WTC11 (cell line): ENCODE results near the gene ATP6V1D. TPM values are rescaled to one million over a fixed set of nuclear protein-coding genes. Genes with fewer than 3 reads are reported as not detected.

Experiments
- ATAC-seq: fragments of 200-7000 bp; cut with Tn5 transposase; 2 replicates; pipeline ENCODE4 v1.10.0; 2021; ENCODE audit warnings: mild to moderate bottlenecking, moderate library complexity
- CTCF ChIA-PET: fragments of 300-600 bp; sonication (Branson Sonifier 250); formaldehyde crosslinking; loops from one replicate; lab custom pipeline; 2021; ENCODE audit warnings: antibody characterized with exemption; lab: Charles Lee
- POLR2A ChIA-PET: fragments of 350-600 bp; sonication (Branson Sonifier 250); formaldehyde crosslinking; loops from one replicate; lab custom pipeline; 2021; ENCODE audit warnings: antibody characterized with exemption; lab: Charles Lee
- DNase-seq: peaks from one replicate; pipeline ENCODE4 v3.0.0; 2021; ENCODE audit warnings: low spot score
- H3K27ac Mint-ChIP-seq: 2 replicates; pipeline ENCODE4 v1.8.0; 2021; ENCODE audit warnings: mixed read lengths
- H3K27me3 Mint-ChIP-seq: 2 replicates; pipeline ENCODE4 v1.8.0; 2021; ENCODE audit warnings: low read depth, mild to moderate bottlenecking, moderate library complexity, mixed read lengths
- H3K36me3 Mint-ChIP-seq: 2 replicates; pipeline ENCODE4 v1.8.0; 2021; ENCODE audit warnings: mixed read lengths
- H3K4me1 Mint-ChIP-seq: 2 replicates; pipeline ENCODE4 v1.8.0; 2022; ENCODE audit warnings: mixed read lengths
- H3K4me3 Mint-ChIP-seq: 2 replicates; pipeline ENCODE4 v1.8.0; 2021; ENCODE audit warnings: mild to moderate bottlenecking, moderate library complexity, mixed read lengths
- H3K9me3 Mint-ChIP-seq: 2 replicates; pipeline ENCODE4 v1.8.0; 2021; ENCODE audit warnings: mixed read lengths
- AFF4 ChIP-seq: sonication (generic); formaldehyde crosslinking; IDR thresholded peaks from 2 replicates; pipeline ENCODE4 v1.8.1; 2023; ENCODE audit warnings: mild to moderate bottlenecking, missing genetic modification reagents, borderline replicate concordance
- ARID4B ChIP-seq: sonication (generic); formaldehyde crosslinking; IDR thresholded peaks from 2 replicates; pipeline ENCODE4 v1.8.0; 2023; ENCODE audit warnings: missing genetic modification reagents, mild to moderate bottlenecking, borderline replicate concordance
- CDX4 ChIP-seq: fragments of 250-450 bp; sonication (Bioruptor Pico); IDR thresholded peaks from 2 replicates; pipeline ENCODE4 v1.9.0; 2021; ENCODE audit warnings: moderate library complexity, mild to moderate bottlenecking, inconsistent platforms, borderline replicate concordance
- CREB1 ChIP-seq: sonication (generic); formaldehyde crosslinking; IDR thresholded peaks from 2 replicates; pipeline ENCODE4 v1.8.0; 2023; ENCODE audit warnings: mild to moderate bottlenecking, missing genetic modification reagents
- E2F1 ChIP-seq: sonication (generic); formaldehyde crosslinking; IDR thresholded peaks from 2 replicates; pipeline ENCODE4 v1.8.0; 2022; ENCODE audit warnings: mild to moderate bottlenecking, missing genetic modification reagents
- ETV6 ChIP-seq: sonication (generic); formaldehyde crosslinking; IDR thresholded peaks from 2 replicates; pipeline ENCODE4 v1.8.1; 2022; ENCODE audit warnings: mild to moderate bottlenecking, missing genetic modification reagents
- GABPB1 ChIP-seq: sonication (generic); formaldehyde crosslinking; IDR thresholded peaks from 2 replicates; pipeline ENCODE4 v1.8.1; 2023; ENCODE audit warnings: mild to moderate bottlenecking, missing genetic modification reagents
- GRHL2 ChIP-seq: fragments of 250-450 bp; sonication (Bioruptor Pico); IDR thresholded peaks from 2 replicates; pipeline ENCODE4 v1.8.0; 2022; ENCODE audit warnings: mild to moderate bottlenecking, moderate library complexity; ENCODE audit not compliant: insufficient replicate concordance, severe bottlenecking
- JAZF1 ChIP-seq: fragments of 250-450 bp; sonication (Bioruptor Pico); IDR thresholded peaks from 2 replicates; pipeline ENCODE4 v1.9.0; 2021; ENCODE audit warnings: moderate library complexity, mild to moderate bottlenecking, inconsistent platforms
- NR1H2 ChIP-seq: sonication (generic); formaldehyde crosslinking; IDR thresholded peaks from 2 replicates; pipeline ENCODE4 v1.9.0; 2021; ENCODE audit warnings: mild to moderate bottlenecking, moderate library complexity, missing genetic modification reagents
- SMAD4 ChIP-seq: sonication (generic); formaldehyde crosslinking; IDR thresholded peaks from 2 replicates; pipeline ENCODE4 v1.8.0; 2022; ENCODE audit warnings: mild to moderate bottlenecking, missing genetic modification reagents
- ZNF263 ChIP-seq: sonication (generic); formaldehyde crosslinking; IDR thresholded peaks from 2 replicates; pipeline ENCODE4 v1.8.1; 2022; ENCODE audit warnings: low read depth, mild to moderate bottlenecking, moderate library complexity, missing genetic modification reagents
- ZNF425 ChIP-seq: fragments of 250-450 bp; sonication (Bioruptor Pico); conservative IDR thresholded peaks from 2 replicates; pipeline ENCODE4 v1.9.0; 2021; ENCODE audit warnings: mild to moderate bottlenecking
- ZNF671 ChIP-seq: fragments of 250-450 bp; sonication (Bioruptor Pico); IDR thresholded peaks from 2 replicates; pipeline ENCODE4 v1.8.0; 2021; ENCODE audit warnings: mild to moderate bottlenecking
- ZSCAN18 ChIP-seq: fragments of 250-450 bp; sonication (Bioruptor Pico); IDR thresholded peaks from 2 replicates; pipeline ENCODE4 v2.1.2; 2022; ENCODE audit warnings: mild to moderate bottlenecking, moderate library complexity
- total RNA-seq: library from RNA; stranded (reverse); gene quantifications from 3 replicates; pipeline ENCODE4 v1.2.3, GENCODE V29; 2021

The ATP6V1D gene
- total RNA-seq, 1 experiment from 2014 or later: 54.0 TPM

- no peak for TF ChIP-seq ZSCAN18 (CRISPR knock-in tag)
These were observed 35.7 kb upstream of the ATP6V1D start (continued) for GRCh38 chr14:67395086-67395875.

GRCh38 chr14:67393689-67394088 lies 34.1 kb upstream of the ATP6V1D start:
- no peak for ATAC-seq
- POLR2A ChIA-PET: no interaction called here

More at GRCh38 chr14:67393689-67394088, 34.1 kb upstream of the ATP6V1D start:
- H3K4me3 Mint-ChIP-seq: no peak overlapping the region
- CTCF ChIA-PET: no interaction called here
- H3K36me3 Mint-ChIP-seq: no peaks in the 10 kb centered on the region
- DNase-seq: no peak
- no peak overlapping the region for H3K27ac Mint-ChIP-seq
- H3K4me1 Mint-ChIP-seq: peaks cover 6% of the 10 kb centered on the region
- H3K9me3 Mint-ChIP-seq: no peaks in the 10 kb centered on the region
- TF ChIP-seq ETV6 (no peak), ARID4B (CRISPR knock-in tag) (no peak), GABPB1 (no peak), SMAD4 (no peak), CREB1 (CRISPR knock-in tag) (no peak), JAZF1 (CRISPR knock-in tag) (no peak), ZNF425 (CRISPR knock-in tag) (no peak), GRHL2 (CRISPR knock-in tag) (no peak), NR1H2 (CRISPR knock-in tag) (no peak), ZNF671 (CRISPR knock-in tag) (no peak), AFF4 (CRISPR knock-in tag) (no peak), ZNF263 (CRISPR knock-in tag) (no peak), CDX4 (CRISPR knock-in tag) (no peak), E2F1 (no peak)
- no peaks in the 10 kb centered on the region for H3K27me3 Mint-ChIP-seq
